ENCODE measurements around the gene THUMPD3.

The THUMPD3 gene

GRCh38 chr3:9339761-9340471, 22.9 kb upstream of the THUMPD3 start:
- no peaks in the 10 kb centered on the region for H3K4me1 ChIP-seq (ENCODE audit: control insufficient read depth, insufficient read depth, low read length)
- H3K9me3 ChIP-seq (ENCODE audit: control insufficient read depth, insufficient read depth, low read length) = no peaks in the 10 kb centered on the region
- no peak overlapping the region for H3K27ac ChIP-seq (ENCODE audit: low read length)
- no CpG with 5 or more reads among the region's 1 CpG for WGBS (ENCODE audit: insufficient coverage, insufficient read length)
- no peak overlapping the region for H3K4me3 ChIP-seq (ENCODE audit: low read length)
- no peak for DNase-seq (ENCODE audit: low read depth, low spot score)
- H3K36me3 ChIP-seq (ENCODE audit: control insufficient read depth, insufficient read depth, low read length) = no peaks in the 10 kb centered on the region
- no peaks in the 10 kb centered on the region for H3K27me3 ChIP-seq (ENCODE audit: control insufficient read depth, insufficient read depth, low read length)

GRCh38 chr3:9340472-9340902, 22.4 kb upstream of the THUMPD3 start:
- no peak overlapping the region for H3K4me3 ChIP-seq (ENCODE audit: low read length)
- H3K4me1 ChIP-seq (ENCODE audit: control insufficient read depth, insufficient read depth, low read length) = no peaks in the 10 kb centered on the region
- H3K27me3 ChIP-seq (ENCODE audit: control insufficient read depth, insufficient read depth, low read length) = no peaks in the 10 kb centered on the region
- no peaks in the 10 kb centered on the region for H3K36me3 ChIP-seq (ENCODE audit: control insufficient read depth, insufficient read depth, low read length)
- H3K9me3 ChIP-seq (ENCODE audit: control insufficient read depth, insufficient read depth, low read length) = no peaks in the 10 kb centered on the region
- no CpG with 5 or more reads among the region's 3 CpGs for WGBS (ENCODE audit: insufficient coverage, insufficient read length)
- no peak for DNase-seq (ENCODE audit: low read depth, low spot score)
- H3K27ac ChIP-seq (ENCODE audit: low read length) = no peak overlapping the region

- no peak for DNase-seq (ENCODE audit: low read depth, low spot score)
- Histone ChIP-seq H3K36me3 (ENCODE audit: control insufficient read depth, insufficient read depth, low read length) (no peaks in the 10 kb centered on the region), H3K9me3 (ENCODE audit: control insufficient read depth, insufficient read depth, low read length) (no peaks in the 10 kb centered on the region), H3K27me3 (ENCODE audit: control insufficient read depth, insufficient read depth, low read length) (no peaks in the 10 kb centered on the region), H3K27ac (ENCODE audit: low read length) (no peak overlapping the region), H3K4me3 (ENCODE audit: low read length) (no peak overlapping the region), H3K4me1 (ENCODE audit: control insufficient read depth, insufficient read depth, low read length) (no peaks in the 10 kb centered on the region)
- no CpG with 5 or more reads among the region's 4 CpGs for WGBS (ENCODE audit: insufficient coverage, insufficient read length)
Observed at GRCh38 chr3:9342696-9343095, 20.2 kb upstream of the THUMPD3 start.

DNA sequence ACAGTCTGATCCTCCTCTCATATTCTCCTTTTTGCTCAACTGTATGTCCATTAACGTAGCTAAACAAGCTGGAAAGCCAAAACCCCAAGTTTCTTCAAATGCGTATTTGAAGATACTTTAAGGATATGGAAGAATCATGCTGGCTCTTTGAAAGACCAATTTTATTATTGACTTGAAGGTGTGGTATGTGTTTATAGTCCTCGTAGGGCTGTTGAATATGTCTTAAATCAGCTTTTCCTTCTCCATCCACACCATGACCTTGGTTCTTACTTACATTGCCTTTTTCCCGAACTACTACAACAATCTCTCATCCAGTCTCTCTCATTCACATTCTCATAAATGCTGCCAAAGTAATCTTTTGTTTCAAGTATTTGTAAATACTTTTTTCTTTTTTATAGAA, 19.7 kb upstream of the THUMPD3 start:
- 100% methylated on average over 1 of the region's 4 CpGs for WGBS (ENCODE audit: insufficient coverage, insufficient read length)
- H3K4me3 ChIP-seq (ENCODE audit: low read length) = no peak overlapping the region
- DNase-seq (ENCODE audit: low read depth, low spot score) = no peak

DNA sequence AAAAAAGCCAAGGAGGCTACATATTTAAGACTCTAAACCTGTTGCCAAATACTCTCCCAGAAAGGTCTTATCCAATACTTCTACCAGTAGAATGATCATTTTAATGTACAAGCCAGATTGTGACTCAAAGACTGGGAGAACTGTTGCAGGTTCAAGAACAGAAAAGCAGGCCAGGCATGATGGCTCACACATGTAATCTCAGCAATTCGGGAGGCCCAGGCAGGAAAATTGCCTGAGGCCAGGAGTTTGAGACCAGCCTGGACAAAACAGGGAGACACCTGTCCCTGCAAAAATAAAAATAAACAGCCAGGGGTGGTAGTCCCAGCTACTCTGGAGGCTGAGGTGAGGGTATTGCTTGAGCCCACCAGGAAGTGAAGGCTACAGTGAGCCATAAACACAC, 17.8 kb upstream of the THUMPD3 start:
- DNase-seq (ENCODE audit: low read depth, low spot score) = no peak

More for the DNA sequence above, 19.7 kb upstream of the THUMPD3 start:
- Histone ChIP-seq H3K4me1 (ENCODE audit: control insufficient read depth, insufficient read depth, low read length) (no peaks in the 10 kb centered on the region), H3K27me3 (ENCODE audit: control insufficient read depth, insufficient read depth, low read length) (no peaks in the 10 kb centered on the region), H3K36me3 (ENCODE audit: control insufficient read depth, insufficient read depth, low read length) (no peaks in the 10 kb centered on the region), H3K9me3 (ENCODE audit: control insufficient read depth, insufficient read depth, low read length) (no peaks in the 10 kb centered on the region), H3K27ac (ENCODE audit: low read length) (no peak overlapping the region)

GRCh38 chr3:9346141-9346540, 16.7 kb upstream of the THUMPD3 start:
- no CpG with 5 or more reads among the region's 1 CpG for WGBS (ENCODE audit: insufficient coverage, insufficient read length)
- Histone ChIP-seq H3K9me3 (ENCODE audit: control insufficient read depth, insufficient read depth, low read length) (no peaks in the 10 kb centered on the region), H3K4me3 (ENCODE audit: low read length) (no peak overlapping the region), H3K4me1 (ENCODE audit: control insufficient read depth, insufficient read depth, low read length) (no peaks in the 10 kb centered on the region), H3K36me3 (ENCODE audit: control insufficient read depth, insufficient read depth, low read length) (no peaks in the 10 kb centered on the region), H3K27ac (ENCODE audit: low read length) (no peak overlapping the region), H3K27me3 (ENCODE audit: control insufficient read depth, insufficient read depth, low read length) (no peaks in the 10 kb centered on the region)
- no peak for DNase-seq (ENCODE audit: low read depth, low spot score)

More for the DNA sequence above, 17.8 kb upstream of the THUMPD3 start:
- Histone ChIP-seq H3K9me3 (ENCODE audit: control insufficient read depth, insufficient read depth, low read length) (no peaks in the 10 kb centered on the region), H3K27me3 (ENCODE audit: control insufficient read depth, insufficient read depth, low read length) (no peaks in the 10 kb centered on the region), H3K4me1 (ENCODE audit: control insufficient read depth, insufficient read depth, low read length) (no peaks in the 10 kb centered on the region), H3K4me3 (ENCODE audit: low read length) (no peak overlapping the region), H3K27ac (ENCODE audit: low read length) (no peak overlapping the region), H3K36me3 (ENCODE audit: control insufficient read depth, insufficient read depth, low read length) (no peaks in the 10 kb centered on the region)
- WGBS (ENCODE audit: insufficient coverage, insufficient read length) = no CpG with 5 or more reads among the region's 1 CpG

GRCh38 chr3:9347081-9347480, 15.8 kb upstream of the THUMPD3 start:
- Histone ChIP-seq H3K9me3 (ENCODE audit: control insufficient read depth, insufficient read depth, low read length) (no peaks in the 10 kb centered on the region), H3K4me3 (ENCODE audit: low read length) (no peak overlapping the region), H3K27me3 (ENCODE audit: control insufficient read depth, insufficient read depth, low read length) (no peaks in the 10 kb centered on the region), H3K4me1 (ENCODE audit: control insufficient read depth, insufficient read depth, low read length) (no peaks in the 10 kb centered on the region; the same call in 1 of the 2 replicates), H3K36me3 (ENCODE audit: control insufficient read depth, insufficient read depth, low read length) (no peaks in the 10 kb centered on the region), H3K27ac (ENCODE audit: low read length) (no peak overlapping the region)
- no peak for DNase-seq (ENCODE audit: low read depth, low spot score)
- WGBS (ENCODE audit: insufficient coverage, insufficient read length) = no CpG with 5 or more reads among the region's 5 CpGs

GRCh38 chr3:9347887-9348286, 15.0 kb upstream of the THUMPD3 start:
- no peaks in the 10 kb centered on the region for H3K36me3 ChIP-seq (ENCODE audit: control insufficient read depth, insufficient read depth, low read length)
- no CpG with 5 or more reads among the region's 2 CpGs for WGBS (ENCODE audit: insufficient coverage, insufficient read length)
- peaks cover 1% of the 10 kb centered on the region; the same call in 1 of the 2 replicates for H3K4me1 ChIP-seq (ENCODE audit: control insufficient read depth, insufficient read depth, low read length)
- no peak overlapping the region for H3K4me3 ChIP-seq (ENCODE audit: low read length)
- H3K27me3 ChIP-seq (ENCODE audit: control insufficient read depth, insufficient read depth, low read length) = no peaks in the 10 kb centered on the region
- H3K27ac ChIP-seq (ENCODE audit: low read length) = no peak overlapping the region
- no peaks in the 10 kb centered on the region for H3K9me3 ChIP-seq (ENCODE audit: control insufficient read depth, insufficient read depth, low read length)
- DNase-seq (ENCODE audit: low read depth, low spot score) = no peak

DNA sequence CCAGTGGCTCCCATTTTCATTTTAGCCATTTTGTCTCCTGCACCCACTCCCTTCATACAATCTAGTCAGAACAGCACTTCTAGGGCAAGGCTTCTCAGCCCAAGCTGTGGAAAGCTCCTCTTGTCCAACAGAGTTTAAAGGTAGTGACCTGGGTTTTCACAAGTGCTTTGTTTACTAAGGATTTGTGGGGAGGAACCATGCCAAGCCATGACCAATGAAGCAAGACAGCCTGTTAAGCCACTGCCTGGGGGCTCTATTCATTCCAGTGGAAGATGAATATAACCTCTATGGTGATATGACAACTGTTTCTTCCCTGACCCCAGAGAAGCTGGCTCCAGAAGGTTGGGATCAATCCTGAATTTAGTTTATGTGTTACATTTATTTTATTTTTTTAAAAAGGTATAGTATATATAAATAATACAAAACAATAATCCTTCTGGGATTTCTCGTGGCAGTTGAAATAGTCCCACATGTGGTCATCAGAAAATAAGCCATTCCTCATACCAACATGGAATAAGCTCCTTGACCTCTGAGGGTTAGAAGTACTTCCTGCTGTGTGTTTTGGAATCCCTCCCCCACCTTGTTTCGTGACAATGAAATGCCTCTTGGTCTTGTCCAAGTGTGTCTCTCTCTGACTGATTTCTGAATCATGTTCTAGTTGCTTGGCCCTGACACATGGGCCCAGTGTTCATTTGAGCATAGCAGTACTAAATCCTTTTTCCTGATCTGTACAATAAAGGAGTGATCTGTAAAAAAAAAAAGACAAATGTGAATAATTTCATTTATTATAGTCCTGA, 13.3 kb upstream of the THUMPD3 start:
- Histone ChIP-seq H3K4me3 (ENCODE audit: low read length) (no peak overlapping the region), H3K36me3 (ENCODE audit: control insufficient read depth, insufficient read depth, low read length) (no peaks in the 10 kb centered on the region), H3K9me3 (ENCODE audit: control insufficient read depth, insufficient read depth, low read length) (no peaks in the 10 kb centered on the region), H3K27me3 (ENCODE audit: control insufficient read depth, insufficient read depth, low read length) (no peaks in the 10 kb centered on the region), H3K4me1 (ENCODE audit: control insufficient read depth, insufficient read depth, low read length) (peaks cover 3% of the 10 kb centered on the region; the same call in 1 of the 2 replicates), H3K27ac (ENCODE audit: low read length) (no peak overlapping the region)
- no peak for DNase-seq (ENCODE audit: low read depth, low spot score)
- WGBS (ENCODE audit: insufficient coverage, insufficient read length) = no CpG with 5 or more reads among the region's 2 CpGs

GRCh38 chr3:9351709-9352126, 11.1 kb upstream of the THUMPD3 start:
- Histone ChIP-seq H3K9me3 (ENCODE audit: control insufficient read depth, insufficient read depth, low read length) (no peaks in the 10 kb centered on the region), H3K27me3 (ENCODE audit: control insufficient read depth, insufficient read depth, low read length) (no peaks in the 10 kb centered on the region), H3K36me3 (ENCODE audit: control insufficient read depth, insufficient read depth, low read length) (no peaks in the 10 kb centered on the region), H3K4me3 (ENCODE audit: low read length) (no peak overlapping the region), H3K27ac (ENCODE audit: low read length) (no peak overlapping the region), H3K4me1 (ENCODE audit: control insufficient read depth, insufficient read depth, low read length) (peaks cover 3% of the 10 kb centered on the region; the same call in 1 of the 2 replicates)
- DNase-seq (ENCODE audit: low read depth, low spot score) = peak; percentile 58
- no CpG with 5 or more reads among the region's 3 CpGs for WGBS (ENCODE audit: insufficient coverage, insufficient read length)
